ENCODE measurements around the gene KRTAP4-8. TPM values are rescaled to one million over a fixed set of nuclear protein-coding genes. Genes with fewer than 3 reads are reported as not detected.

The KRTAP4-8 gene
- total and polyA plus RNA-seq, 2 of the 13 experiments (the other 11 are each of a cell fraction or from before 2014, with no cell fraction given): not detected

- BruUV-seq (replicated peaks): no TSS peak
- WGBS (ENCODE audit: low lambda C conversion rate): 51% methylated on average over 3 of the region's 3 CpGs
- H2AFZ ChIP-seq (ENCODE audit: low read length): no peak overlapping the region
- H3K27me3 ChIP-seq (ENCODE audit: control insufficient read depth in 1 of 2, insufficient read depth in 2 of 2, low read length in 2 of 2): 0 out of 5 replicates have a peak, but pooled peaks cover 0 to 3% of the 10 kb centered on the region in 2 experiments
- no peak for ATAC-seq
- H3K4me2 ChIP-seq (ENCODE audit: low read depth, low read length): no peak overlapping the region
- ChIA-PET POLR2A (no interaction called here), CTCF (ENCODE audit: low intra/inter-chr PET ratio, low total read pairs) (no interaction called here)
- no peaks in the 10 kb centered on the region for H3K36me3 ChIP-seq (replicated peaks in 1 of 2; ENCODE audit: control insufficient read depth in 1 of 2, insufficient read depth in 2 of 2, low read length in 2 of 2)
- no peak overlapping the region for H3K27ac ChIP-seq (ENCODE audit: extremely low read length, insufficient read depth, low read length)
- no peaks in the 10 kb centered on the region for H3K79me2 ChIP-seq (ENCODE audit: insufficient read depth, low read length)
- no peaks in the 10 kb centered on the region for H3K9me3 ChIP-seq (ENCODE audit: low read length)
- H3K4me3 ChIP-seq (replicated peaks in 1 of 3; ENCODE audit: insufficient read depth in 1 of 3, low read depth in 2 of 3, low read length in 3 of 3): no peak overlapping the region
- no peak for FAIRE-seq
- H3K9ac ChIP-seq (ENCODE audit: insufficient read depth, low read depth, low read length): no peak overlapping the region
- no peaks in the 10 kb centered on the region for H3K4me1 ChIP-seq (ENCODE audit: insufficient read depth, low read length)
- in situ Hi-C loops (cut with HindIII; ENCODE audit: extremely low pct_ligation_motif_present, low pct_unique_long_range_greater_than_20kb): no loop called here
- H4K20me1 ChIP-seq (ENCODE audit: insufficient read depth, low read length): no peaks in the 10 kb centered on the region
- peak; percentile 23 for DNase-seq (ENCODE audit: low spot score)
- intact Hi-C loops (cut with micrococcal nuclease; ENCODE audit: unreplicated experiment): no loop called here
- TF ChIP-seq PITX1 (CRISPR knock-in tag; IDR thresholded peaks at IDR 0.05) (no peak), HCFC1 (IDR thresholded peaks at IDR 0.05; ENCODE audit: low read depth, low read length) (no peak), MEIS2 (CRISPR knock-in tag; IDR thresholded peaks at IDR 0.05) (no peak), ZBTB49 (CRISPR knock-in tag; IDR thresholded peaks at IDR 0.05; ENCODE audit: borderline replicate concordance) (no peak), NCOA1 (CRISPR knock-in tag; IDR thresholded peaks at IDR 0.05) (no peak), ZNF773 (CRISPR knock-in tag; IDR thresholded peaks at IDR 0.05; ENCODE audit: borderline replicate concordance) (no peak), CTCF (CRISPR knock-in tag; IDR thresholded peaks at IDR 0.05) (no peak), DNMT1 (CRISPR knock-in tag; IDR thresholded peaks at IDR 0.05) (no peak), ZNF251 (CRISPR knock-in tag; IDR thresholded peaks at IDR 0.05) (no peak), CENPT (CRISPR knock-in tag; IDR thresholded peaks at IDR 0.05; ENCODE audit: low read depth) (no peak), AGO2 (optimal IDR thresholded peaks at IDR 0.05; ENCODE audit: low read depth, low read length) (no peak), ZNF101 (CRISPR knock-in tag; IDR thresholded peaks at IDR 0.05; ENCODE audit: borderline replicate concordance, low read depth) (no peak), AHR (CRISPR knock-in tag; IDR thresholded peaks at IDR 0.05) (no peak), ISL2 (CRISPR knock-in tag; IDR thresholded peaks at IDR 0.05) (no peak)
- TF ChIP-seq, protein P1, sequence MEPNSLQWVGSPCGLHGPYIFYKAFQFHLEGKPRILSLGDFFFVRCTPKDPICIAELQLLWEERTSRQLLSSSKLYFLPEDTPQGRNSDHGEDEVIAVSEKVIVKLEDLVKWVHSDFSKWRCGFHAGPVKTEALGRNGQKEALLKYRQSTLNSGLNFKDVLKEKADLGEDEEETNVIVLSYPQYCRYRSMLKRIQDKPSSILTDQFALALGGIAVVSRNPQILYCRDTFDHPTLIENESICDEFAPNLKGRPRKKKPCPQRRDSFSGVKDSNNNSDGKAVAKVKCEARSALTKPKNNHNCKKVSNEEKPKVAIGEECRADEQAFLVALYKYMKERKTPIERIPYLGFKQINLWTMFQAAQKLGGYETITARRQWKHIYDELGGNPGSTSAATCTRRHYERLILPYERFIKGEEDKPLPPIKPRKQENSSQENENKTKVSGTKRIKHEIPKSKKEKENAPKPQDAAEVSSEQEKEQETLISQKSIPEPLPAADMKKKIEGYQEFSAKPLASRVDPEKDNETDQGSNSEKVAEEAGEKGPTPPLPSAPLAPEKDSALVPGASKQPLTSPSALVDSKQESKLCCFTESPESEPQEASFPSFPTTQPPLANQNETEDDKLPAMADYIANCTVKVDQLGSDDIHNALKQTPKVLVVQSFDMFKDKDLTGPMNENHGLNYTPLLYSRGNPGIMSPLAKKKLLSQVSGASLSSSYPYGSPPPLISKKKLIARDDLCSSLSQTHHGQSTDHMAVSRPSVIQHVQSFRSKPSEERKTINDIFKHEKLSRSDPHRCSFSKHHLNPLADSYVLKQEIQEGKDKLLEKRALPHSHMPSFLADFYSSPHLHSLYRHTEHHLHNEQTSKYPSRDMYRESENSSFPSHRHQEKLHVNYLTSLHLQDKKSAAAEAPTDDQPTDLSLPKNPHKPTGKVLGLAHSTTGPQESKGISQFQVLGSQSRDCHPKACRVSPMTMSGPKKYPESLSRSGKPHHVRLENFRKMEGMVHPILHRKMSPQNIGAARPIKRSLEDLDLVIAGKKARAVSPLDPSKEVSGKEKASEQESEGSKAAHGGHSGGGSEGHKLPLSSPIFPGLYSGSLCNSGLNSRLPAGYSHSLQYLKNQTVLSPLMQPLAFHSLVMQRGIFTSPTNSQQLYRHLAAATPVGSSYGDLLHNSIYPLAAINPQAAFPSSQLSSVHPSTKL (CRISPR knock-in tag; IDR thresholded peaks at IDR 0.05): no peak
- TF ChIP-seq, protein P2, sequence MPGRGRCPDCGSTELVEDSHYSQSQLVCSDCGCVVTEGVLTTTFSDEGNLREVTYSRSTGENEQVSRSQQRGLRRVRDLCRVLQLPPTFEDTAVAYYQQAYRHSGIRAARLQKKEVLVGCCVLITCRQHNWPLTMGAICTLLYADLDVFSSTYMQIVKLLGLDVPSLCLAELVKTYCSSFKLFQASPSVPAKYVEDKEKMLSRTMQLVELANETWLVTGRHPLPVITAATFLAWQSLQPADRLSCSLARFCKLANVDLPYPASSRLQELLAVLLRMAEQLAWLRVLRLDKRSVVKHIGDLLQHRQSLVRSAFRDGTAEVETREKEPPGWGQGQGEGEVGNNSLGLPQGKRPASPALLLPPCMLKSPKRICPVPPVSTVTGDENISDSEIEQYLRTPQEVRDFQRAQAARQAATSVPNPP (CRISPR knock-in tag; IDR thresholded peaks at IDR 0.05): no peak
These were observed 34.0 kb upstream of the KRTAP4-8 start for GRCh38 chr17:41131979-41132378.

Data from HepG2 (cell line).